Nucleus accumbens (tissue), 56 donors: ENCODE results near the gene CSNK1G1.
"Not testable (repeated sequence)": the region's sequence is repeated elsewhere in the genome, so short reads cannot be mapped to it uniquely, and the experiment has no call there.

Experiments used
- DNase-seq, 56 donors: peaks; one replicate each; lab custom pipeline; 2025; lab: John Stamatoyannopoulos, UW

The CSNK1G1 gene

GRCh38 chr15:64141798-64142512, 214.0 kb downstream of the CSNK1G1 start:
- peak in 16 of 56 donors; percentile 12 to 54 (median 22) for DNase-seq

GRCh38 chr15:64138331-64138941, 217.5 kb downstream of the CSNK1G1 start:
- DNase-seq, result no peak

DNA sequence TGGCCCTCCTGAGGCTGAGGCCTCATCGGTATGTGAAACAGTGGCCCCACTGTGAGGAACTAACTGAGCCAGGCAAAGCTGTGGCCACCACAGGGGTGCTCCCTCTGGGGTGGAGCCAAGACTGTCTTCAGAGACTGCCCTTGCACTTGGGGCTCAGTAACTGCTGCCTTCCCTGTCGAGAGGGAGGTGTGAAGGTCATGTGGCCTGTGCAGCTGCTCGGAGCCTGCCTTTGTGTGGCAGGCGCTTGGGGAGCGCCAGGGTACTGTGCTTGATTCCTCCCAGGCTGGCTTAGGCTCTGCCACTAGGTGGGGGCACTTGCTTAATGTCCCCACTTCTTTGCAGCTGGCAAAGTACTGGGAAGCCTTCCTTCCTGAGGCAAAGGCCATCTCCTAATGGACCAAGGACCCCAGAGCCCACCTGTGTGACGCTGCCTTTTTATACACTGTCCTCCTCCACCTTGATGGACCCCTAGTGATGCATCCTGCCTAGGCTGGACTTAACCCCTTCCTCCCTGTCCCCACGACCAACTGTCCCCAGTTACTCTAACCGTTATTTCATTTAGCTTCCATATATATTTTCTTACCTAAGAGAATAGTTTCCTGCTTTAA, 218.6 kb downstream of the CSNK1G1 start:
- DNase-seq, result peak in 33 of 56 donors; percentile 20 to 69 (median 45)

GRCh38 chr15:64136347-64136746, 219.6 kb downstream of the CSNK1G1 start:
- no peak for DNase-seq

- DNase-seq, result peak in 45 of 56 donors; percentile 31 to 85 (median 73)
Measured at GRCh38 chr15:64134345-64134829, 221.6 kb downstream of the CSNK1G1 start.

- no peak for DNase-seq
Measured at GRCh38 chr15:64133623-64134344, 222.2 kb downstream of the CSNK1G1 start.

DNA sequence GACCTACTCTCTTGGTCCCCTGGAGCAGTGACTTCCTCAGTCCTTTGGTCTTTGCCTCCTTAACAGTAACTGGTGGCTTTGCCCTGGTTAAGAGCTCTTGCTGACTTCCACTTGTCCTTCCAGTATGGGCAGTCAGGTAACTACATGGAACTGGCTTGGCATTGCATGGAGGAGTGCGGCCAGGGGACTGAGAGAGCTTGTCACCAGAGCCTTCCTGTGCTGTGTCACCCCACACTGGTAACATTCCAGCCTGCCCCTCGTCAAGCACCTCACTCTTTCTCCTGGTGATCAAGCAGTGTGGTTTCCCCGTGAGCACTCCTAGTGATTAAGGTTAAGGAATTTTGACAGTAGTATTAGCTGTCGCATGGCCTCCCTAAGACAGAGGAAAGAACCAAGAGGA, 223.8 kb downstream of the CSNK1G1 start:
- DNase-seq, result no peak

DNA sequence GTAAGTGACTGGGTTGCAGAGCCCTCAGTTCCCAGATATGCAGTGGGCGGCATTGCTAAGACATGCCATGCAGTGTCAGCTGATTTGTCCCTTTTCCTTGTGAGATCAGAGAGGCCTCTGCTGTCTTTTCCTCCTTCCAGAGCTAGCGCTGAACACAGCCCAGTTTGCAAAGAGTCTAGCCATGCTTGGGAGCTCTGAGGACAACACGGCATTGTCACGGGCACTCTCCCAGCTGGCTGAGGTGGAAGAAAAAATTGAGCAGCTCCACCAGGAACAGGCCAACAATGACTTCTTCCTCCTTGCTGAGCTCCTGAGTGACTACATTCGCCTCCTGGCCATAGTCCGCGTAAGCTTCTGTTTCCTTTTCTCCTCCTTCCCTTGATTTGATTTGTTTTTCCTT, 224.4 kb downstream of the CSNK1G1 start:
- peak in 20 of 56 donors; percentile 2 to 54 (median 28) for DNase-seq

- no peak for DNase-seq
Measured at GRCh38 chr15:64130159-64130558, 225.8 kb downstream of the CSNK1G1 start.

GRCh38 chr15:64127521-64128270, 228.3 kb downstream of the CSNK1G1 start:
- no peak for DNase-seq

GRCh38 chr15:64125978-64126377, 230.0 kb downstream of the CSNK1G1 start:
- DNase-seq, result no peak

- peak in 51 of 56 donors; percentile 49 to 96 (median 84) for DNase-seq
Measured at GRCh38 chr15:64122936-64123351, 233.0 kb downstream of the CSNK1G1 start.

GRCh38 chr15:64122444-64122843, 233.5 kb downstream of the CSNK1G1 start:
- peak in 14 of 56 donors; percentile 30 to 74 (median 53) for DNase-seq

GRCh38 chr15:64121614-64122013, 234.4 kb downstream of the CSNK1G1 start:
- DNase-seq, result no peak

GRCh38 chr15:64120322-64120721, 235.7 kb downstream of the CSNK1G1 start:
- not testable (repeated sequence) for DNase-seq

- DNase-seq, result no peak
Measured at GRCh38 chr15:64117759-64118487, 238.1 kb downstream of the CSNK1G1 start.
